HG02642 (cell line): ENCODE measurements around the gene DHX57.

ENCODE experiments used
- ATAC-seq: cut with Tn5 transposase; IDR thresholded peaks from one replicate; pipeline ENCODE4 v1.9.1; 2021; ENCODE audit warnings: mild to moderate bottlenecking; ENCODE audit not compliant: unreplicated experiment, poor library complexity

DHX57 gene

GRCh38 chr2:38754049-38754448 is 121.7 kb downstream of the DHX57 start:
- no peak for ATAC-seq

DNA sequence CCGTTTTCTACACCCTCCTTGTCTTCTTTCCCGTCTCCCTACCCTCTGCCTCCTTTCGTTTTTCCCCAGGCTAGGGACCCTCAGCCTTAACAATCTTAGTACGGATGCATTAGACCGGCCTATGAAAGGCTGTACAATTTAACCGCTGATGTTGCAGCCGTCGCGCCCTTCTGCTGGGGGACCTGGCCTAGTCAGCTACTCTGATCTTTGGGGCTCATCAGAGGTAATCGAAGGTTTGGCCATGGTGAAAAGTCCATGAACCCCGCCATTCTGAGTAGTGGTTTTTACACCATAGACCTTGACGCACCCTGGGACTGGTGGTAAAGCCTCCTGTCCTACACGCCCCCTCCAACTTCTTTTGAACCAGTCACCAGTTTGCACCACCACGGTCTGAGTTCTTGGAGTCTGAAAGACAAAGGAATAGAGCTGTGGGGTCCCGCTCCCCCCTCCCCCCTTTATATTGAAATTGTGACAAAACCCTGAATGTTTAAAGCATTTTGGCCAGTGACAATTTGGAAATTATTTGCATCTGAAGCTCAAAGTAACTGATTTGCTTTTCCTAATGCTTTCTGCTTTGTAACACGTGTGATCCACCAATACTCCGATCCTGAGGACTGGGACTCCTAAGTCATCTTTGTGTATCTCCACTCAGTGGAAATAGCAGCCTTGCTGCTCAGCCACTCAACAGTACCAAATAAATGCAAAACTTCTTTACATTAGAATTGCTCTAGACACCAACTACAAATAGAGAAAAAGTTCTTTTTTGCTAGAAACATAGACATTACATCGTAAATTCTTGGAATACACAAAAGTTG is 123.9 kb downstream of the DHX57 start:
- no peak for ATAC-seq

GRCh38 chr2:38750891-38751595 is 124.7 kb downstream of the DHX57 start, which contains the start of gene SRSF7:
Gene SRSF7, minus strand, starts transcription at chr2:38751361. Its CDS starts 105 bp downstream, at chr2:38751256.
- ATAC-seq = peak; percentile 79

DNA sequence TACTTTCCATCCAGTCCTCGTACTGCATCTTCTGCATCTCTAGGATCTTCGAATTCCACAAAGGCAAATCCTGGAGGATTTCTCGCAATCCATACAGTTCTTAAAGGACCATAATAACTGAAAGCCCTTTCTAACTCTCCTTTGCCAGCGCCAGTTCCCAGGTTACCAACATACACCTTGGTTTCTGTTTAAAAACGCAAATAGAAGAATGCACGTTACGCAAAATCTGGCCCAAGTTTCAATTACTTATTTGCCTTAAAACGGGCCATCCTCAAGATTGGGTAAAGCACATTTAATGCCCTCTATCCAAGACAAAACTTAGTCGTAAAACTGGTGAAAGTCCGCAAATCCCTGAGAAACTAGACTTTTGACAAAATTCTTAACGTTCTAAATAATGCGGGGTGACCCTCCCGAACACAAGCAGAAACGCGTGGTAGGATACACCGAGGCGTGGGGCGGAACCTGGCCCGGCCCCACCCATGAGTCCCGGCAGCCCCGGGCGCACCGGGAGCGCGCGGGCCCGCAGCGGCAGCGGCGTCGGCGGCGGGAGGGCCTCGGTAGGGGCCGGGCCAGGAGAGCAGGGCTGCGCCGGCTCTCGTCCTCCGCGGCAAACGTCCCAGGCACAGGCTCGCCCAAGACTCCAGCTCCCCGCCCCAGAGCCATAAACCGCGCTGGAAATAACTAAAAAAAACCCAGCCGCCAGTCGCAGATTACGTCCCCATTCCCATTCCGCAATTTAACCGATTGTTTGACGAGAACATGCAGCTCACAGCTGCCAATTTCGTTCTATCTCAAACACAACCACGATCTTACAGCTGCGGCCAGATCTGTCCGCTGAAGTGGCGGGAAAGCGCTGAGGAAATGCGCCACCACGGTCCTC is 125.5 kb downstream of the DHX57 start:
- peak; percentile 40 for ATAC-seq

DNA sequence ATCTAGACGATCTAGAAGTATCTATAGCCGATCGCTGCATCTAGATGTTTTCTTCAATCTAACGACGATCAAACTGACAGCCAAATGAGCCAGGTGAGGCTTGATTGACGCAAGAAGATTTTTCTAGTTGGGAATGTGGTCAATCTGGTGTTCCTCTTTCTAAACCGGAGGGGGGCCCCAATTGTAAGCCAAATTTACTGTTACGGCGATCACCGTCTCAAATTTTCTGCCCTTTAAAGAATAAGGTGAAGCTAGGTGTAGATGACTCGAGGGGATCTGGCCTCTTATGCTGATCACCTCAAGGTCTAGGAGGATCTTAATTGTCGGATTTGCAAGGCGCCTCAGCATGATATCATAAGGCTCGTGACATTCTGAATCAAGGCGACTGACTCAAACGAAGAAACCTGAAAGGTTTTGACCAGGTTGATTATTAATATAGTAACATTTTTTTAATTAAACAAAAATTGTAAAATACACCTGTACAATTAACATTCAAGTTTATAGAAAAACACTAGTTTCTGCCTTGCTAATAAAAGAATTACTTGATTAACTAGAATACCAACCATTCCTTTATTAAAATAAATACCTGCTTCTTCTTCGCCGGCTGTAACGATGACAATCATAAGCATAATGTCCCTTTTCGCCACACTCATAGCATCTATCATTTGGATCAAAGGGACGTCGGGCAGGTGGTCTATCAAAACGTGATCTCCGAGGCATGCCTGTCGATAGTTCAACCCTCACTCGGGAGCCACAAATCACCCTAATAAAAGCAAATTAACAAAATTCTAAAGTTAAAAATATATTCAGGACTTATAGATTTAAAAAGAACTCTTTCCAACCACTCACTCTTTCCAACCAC is 126.6 kb downstream of the DHX57 start:
- no peak for ATAC-seq

DNA sequence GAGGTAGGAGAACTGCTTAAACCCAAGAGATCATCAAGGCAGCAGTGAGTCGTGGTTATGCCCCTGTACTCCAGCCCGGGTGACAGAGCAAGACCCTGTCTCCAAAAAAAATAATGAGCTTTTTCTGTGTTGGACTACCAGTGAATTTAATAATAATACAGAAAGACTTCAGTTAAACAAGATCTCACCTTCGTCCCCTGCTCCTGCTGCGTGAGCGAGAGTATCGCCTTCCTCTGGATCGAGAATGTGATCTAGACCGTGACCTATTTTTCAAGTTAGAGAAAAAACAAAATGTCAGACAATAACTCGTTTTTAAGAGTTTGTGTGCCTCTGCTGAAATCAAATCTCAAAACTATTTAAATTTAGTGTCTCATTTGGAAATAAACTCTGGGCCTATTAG is 127.3 kb downstream of the DHX57 start:
- ATAC-seq = no peak

DNA sequence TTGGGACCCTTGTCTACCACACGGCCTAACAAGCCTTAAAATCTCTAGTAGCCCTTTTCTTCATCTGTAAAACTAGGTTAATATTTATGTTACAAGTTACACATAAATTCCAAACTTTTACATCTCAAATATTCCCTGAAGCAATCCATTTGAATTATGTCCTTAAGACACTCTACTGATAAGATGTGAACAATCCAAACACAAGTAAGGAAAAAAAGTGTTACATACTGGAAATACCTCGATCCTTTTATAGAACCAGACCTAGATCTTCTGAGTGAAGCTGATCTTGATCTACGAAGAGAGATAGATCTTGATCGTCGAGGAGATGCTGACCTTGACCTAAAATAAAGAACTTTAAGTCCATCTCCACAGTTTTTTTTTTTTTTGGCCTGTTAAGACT is 127.9 kb downstream of the DHX57 start:
- ATAC-seq = no peak
